ENCODE data around the gene CD300E.
"Not testable (repeated sequence)": the region's sequence is repeated elsewhere in the genome, so short reads cannot be mapped to it uniquely, and the experiment has no call there.

- TF ChIP-seq CTCF (IDR thresholded peaks at IDR 0.05; ENCODE audit: low read depth, low read length); EZH2phosphoT487 (IDR thresholded peaks at IDR 0.05; ENCODE audit: low read depth): not testable (repeated sequence)
Observed at GRCh38 chr17:74630251-74630650, 6.7 kb upstream of the CD300E start.

All from OCI-LY3 (cell line).